Vagina (tissue), 2 donors: ENCODE measurements around the gene SMURF1.

Experiments used
- CTCF ChIP-seq, 3 experiments: fragments of 450-650 bp in 2 of 3; fragments of 200-600 bp in 1 of 3; sonication (generic) in 1 of 3; IDR thresholded peaks; one replicate each; pipeline ENCODE4 v1.5.1; 2017 to 2019; ENCODE audit warnings: antibody characterized with exemption in 3 of 3, mild to moderate bottlenecking in 2 of 3, moderate library complexity in 2 of 3
- POLR2A ChIP-seq, 2 donors: fragments of 450-650 bp; IDR thresholded peaks; one replicate each; pipeline ENCODE4 v1.6.1; 2017; ENCODE audit warnings: antibody characterized with exemption in 2 of 2, mild to moderate bottlenecking in 2 of 2, moderate library complexity in 2 of 2
- POLR2AphosphoS5 ChIP-seq, 2 donors: sonication (generic); formaldehyde crosslinking; IDR thresholded peaks; one replicate each; pipeline ENCODE4 v1.9.0; 2017; ENCODE audit warnings: antibody characterized with exemption in 2 of 2, mild to moderate bottlenecking in 2 of 2, low read depth in 1 of 2; ENCODE audit not compliant: insufficient read depth in 1 of 2

DNA sequence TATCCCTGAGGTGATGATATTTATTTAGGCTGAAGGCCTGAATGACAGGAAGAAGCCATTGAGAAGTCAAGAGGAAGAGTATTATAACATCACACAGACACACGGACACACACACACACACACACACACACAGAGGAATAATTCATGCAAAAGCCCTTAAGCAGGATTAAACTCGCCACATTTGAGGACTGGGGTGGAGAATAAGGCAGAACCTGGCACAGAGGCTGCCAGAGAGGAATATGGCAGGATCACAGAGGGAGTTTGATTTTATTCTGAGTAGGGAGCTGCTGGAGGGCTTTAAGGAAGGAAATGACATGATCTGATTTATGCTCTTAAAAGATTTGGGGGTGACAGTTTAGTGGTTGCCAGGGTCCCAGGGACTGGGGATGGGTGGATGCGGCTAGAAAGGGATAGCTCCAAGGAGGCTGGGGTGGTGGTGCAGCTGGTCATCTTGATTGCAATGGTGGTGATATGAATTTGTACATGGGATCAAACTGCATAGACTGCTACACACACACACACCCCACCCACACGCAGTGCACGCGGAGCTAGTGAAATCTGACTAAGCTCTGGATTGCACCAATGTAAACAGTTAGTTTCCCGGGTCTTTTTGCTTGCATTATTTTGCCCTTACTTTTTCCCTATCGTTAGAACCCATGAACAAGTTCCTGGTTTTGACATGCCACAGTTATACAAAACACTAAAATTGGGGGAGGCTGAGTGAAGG is 11.2 kb downstream of the SMURF1 start:
- TF ChIP-seq CTCF (IDR thresholded peaks at IDR 0.05) (no peak), POLR2A (IDR thresholded peaks at IDR 0.05) (no peak), POLR2AphosphoS5 (IDR thresholded peaks at IDR 0.05; ENCODE audit: insufficient read depth in 1 of 2, low read depth in 1 of 2) (no peak)
